IPS-18c (cell line): ENCODE data around the gene BTRC.

ENCODE experiments used
- H3K4me3 ChIP-seq: 2 replicates; pipeline ENCODE4 v1.7.0; 2013; ENCODE audit warnings: low read depth, mild to moderate bottlenecking, low read length, moderate library complexity; ENCODE audit not compliant: insufficient read depth
- H3K9me3 ChIP-seq: one replicate; pipeline ENCODE4 v1.6.1; 2013; ENCODE audit warnings: mild to moderate bottlenecking, low read length, moderate library complexity; ENCODE audit not compliant: control insufficient read depth, insufficient read depth

Gene BTRC

DNA sequence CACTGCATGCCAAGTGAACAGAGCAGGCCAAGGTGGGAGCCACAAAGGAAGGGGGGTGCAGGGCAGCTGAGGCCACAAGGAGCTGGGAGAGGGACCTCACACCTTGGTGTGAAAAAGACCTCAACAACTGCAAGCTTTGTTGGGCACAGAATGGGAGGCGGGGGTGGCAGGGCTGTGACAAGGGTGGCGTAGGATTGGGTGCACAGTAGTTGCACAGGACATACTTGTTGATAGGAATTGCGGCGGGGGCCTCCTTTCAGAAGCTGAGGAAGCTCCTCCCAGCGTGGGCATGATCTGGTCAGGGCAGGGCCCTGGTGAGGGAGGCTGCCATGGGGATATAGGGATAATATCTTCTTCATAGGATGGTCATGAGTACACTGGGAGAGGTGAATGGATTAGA lies 208.3 kb downstream of the BTRC start:
- H3K4me3 ChIP-seq, result no peak overlapping the region
- H3K9me3 ChIP-seq, result no peaks in the 10 kb centered on the region

DNA sequence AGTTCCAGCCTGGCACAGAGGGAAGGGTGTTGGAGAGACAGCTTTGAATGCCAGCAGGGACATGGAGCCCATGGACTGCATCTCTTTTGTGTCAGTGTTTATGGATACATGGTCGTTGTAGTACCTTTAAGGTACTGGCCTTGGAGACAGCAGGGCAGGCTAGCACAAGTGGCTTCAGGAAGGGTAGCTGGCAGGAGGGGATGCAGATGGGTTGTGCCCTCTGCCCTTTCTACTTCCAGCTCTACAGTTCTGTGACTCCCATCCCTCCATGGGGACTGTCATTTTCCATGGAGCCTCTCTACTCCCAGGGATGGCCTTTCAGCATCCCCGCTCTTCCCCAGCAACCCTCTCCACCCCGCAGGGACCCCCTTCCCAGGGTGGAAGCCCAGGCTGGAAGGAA lies 209.0 kb downstream of the BTRC start:
- Histone ChIP-seq H3K4me3 (no peak overlapping the region), H3K9me3 (no peaks in the 10 kb centered on the region)

DNA sequence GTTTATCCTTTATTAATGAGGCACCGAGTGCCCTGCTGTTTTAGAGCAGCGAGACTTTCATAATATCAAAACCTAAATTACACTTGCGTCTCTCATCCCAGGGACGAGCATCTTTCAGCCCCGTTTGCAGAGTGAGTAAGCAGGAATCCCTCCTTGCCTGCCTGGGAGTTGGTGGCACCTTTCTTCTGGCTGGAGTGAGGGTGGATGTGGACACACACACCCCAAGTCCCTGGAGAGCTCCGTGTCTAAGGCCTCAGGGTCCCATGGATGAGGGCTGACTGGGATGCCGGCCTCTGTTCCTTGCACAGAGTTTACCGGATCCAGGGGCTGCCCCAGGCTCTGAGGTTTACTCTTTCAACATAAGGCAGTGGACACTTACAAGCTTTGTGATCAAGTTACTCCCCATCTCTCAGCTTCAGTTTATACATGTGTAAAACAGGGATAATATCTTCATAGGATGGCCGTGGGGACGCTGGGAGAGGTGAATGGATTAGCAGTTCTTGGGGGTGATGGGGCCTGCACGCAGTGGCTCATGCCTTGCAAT lies 209.6 kb downstream of the BTRC start:
- H3K9me3 ChIP-seq, result no peaks in the 10 kb centered on the region
- H3K4me3 ChIP-seq, result no peak overlapping the region

DNA sequence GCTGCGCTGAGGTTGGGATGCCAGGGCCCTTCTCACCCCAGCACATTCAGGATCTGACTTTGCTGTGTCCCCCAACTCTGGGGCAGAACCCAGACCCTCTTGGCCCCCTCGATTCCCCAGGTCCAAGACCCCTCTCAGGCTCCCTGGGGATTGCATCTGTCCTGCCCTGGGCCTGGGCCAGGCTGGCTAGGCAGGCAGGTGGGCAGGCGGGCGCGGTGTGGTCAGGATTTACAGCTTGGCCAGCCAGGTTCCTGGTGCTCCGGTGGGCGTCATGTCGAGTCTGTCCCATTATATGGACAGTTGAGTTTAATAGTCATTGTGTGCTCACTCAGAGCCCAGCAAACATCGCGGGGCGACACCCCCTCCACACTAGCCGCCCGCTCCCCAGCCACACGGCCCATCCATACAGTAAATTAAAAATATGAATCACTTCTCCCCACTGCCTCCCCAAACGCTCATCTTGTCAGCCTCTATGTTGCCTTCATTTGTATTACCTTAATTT lies 210.6 kb downstream of the BTRC start:
- Histone ChIP-seq H3K4me3 (no peak overlapping the region), H3K9me3 (no peaks in the 10 kb centered on the region)

DNA sequence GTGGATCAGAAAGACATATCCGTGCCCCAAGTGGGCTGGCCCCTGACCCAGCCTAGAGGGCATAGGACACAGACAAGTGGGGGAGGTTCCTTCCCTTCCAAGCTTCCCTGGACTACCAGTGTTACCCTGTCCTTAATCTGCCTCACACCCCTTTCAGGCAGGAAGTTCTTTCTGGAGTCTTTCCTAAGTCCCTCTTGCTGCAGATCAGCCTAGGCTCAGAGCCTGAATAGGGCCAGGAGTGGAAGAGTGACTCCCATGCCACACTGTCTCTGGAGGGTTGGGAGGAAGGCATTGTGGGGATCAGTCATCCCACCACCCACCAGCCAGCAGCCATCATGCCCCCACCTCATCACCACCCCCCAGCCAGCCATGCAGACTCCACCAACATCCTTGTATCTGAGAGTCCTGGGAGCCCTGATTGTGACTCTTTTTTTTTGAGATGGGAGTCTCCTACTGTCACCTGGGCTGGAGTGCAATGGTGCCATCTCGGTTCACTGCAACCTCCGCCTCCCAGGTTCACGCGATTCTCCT lies 211.5 kb downstream of the BTRC start:
- H3K9me3 ChIP-seq, result no peaks in the 10 kb centered on the region
- no peak overlapping the region for H3K4me3 ChIP-seq

DNA sequence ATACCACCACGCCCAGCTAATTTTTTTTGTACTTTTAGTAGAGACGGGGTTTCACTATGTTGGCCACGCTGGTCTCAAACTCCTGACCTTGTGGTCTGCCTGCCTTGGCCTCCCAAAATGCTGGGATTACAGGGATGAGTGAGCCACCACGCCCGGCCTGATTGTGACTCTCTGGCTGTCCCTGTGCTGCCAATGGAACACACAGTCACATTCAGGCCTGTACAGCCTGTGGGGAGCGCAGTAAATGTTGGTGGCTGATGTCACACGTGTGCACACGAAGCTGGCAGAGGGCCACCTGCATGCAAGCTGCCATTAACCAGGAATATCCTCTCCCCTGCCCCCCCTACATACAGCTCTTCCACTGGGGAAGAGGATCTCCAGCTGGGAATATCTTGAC lies 212.0 kb downstream of the BTRC start:
- Histone ChIP-seq H3K4me3 (no peak overlapping the region), H3K9me3 (no peaks in the 10 kb centered on the region)

DNA sequence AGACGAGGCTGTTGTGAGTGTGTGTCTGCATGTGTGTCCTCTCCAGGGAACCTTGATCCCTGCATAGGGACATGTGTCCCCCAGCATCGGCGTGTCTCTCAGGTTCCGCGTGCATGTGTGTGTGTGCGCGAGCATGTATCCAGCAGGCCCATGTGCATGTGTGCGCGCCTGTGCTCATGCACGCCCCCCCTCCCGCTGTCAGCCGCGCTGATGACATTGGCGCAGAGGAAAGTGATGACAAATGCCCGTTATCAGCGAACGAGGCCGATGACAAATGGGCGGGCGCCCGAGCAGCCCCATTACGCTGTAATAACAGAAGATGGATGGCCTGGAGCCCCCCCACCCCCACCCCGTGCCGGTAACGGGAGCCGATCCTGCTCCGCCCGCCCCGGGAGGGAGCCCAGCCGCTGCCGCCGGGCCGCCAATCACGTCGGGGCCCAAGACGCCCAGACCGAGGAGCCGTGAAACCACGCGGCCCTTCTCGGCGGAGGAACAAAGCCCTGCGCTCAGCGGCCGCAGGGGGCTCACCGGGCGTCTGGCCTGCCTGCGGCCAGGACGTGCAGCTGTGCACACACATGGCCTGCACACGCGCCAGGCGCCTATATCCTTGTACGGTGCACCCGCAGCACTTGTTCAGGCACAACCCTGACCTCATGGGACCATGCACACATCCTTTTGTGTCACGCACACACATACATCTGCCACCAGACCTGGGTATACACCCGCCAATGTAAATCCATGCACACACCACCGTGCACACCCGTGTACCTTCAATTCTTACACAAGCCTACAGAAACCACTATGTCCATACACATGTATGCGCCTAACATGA lies 212.6 kb downstream of the BTRC start:
- H3K4me3 ChIP-seq, result no peak overlapping the region
- H3K9me3 ChIP-seq, result no peaks in the 10 kb centered on the region

DNA sequence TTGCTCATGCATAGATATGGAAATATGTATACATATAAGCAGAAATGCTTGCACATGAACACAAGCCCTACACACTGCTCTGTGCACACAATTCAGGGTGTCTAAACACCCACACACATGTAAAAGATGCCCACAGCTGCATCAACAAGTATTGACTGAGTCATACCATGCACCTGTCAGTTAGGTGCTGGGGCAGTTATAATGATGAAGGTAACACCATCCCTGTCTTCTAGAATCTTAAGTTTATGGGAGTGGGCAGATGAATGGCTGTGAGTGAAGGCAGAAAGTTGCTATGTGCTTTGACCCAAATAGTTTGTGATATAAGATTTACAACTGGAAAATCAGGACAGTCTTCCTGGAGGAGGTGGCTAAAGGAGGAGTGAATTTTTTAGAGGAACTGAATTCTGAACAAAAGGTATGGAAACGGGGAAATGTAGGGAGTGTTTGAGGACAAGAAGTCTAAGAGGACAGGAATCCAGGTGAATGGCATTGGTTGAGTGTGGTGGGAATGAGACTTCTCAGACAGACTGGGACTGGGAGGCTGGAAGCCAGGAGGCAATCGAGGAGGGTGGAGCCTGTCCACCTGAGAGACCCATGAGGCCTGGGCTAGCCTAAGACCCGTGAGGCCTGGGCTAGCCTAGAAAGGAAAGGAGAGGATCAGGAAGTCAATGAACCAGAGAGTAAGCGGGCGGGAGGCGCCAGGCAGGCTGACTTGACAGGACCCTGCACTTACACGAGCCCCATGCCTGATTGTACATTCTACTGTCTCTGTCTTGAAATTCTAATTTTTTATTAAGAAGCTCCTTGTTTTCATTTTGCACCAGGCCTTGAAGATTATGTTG lies 213.4 kb downstream of the BTRC start:
- no peaks in the 10 kb centered on the region for H3K9me3 ChIP-seq
- H3K4me3 ChIP-seq, result no peak overlapping the region

DNA sequence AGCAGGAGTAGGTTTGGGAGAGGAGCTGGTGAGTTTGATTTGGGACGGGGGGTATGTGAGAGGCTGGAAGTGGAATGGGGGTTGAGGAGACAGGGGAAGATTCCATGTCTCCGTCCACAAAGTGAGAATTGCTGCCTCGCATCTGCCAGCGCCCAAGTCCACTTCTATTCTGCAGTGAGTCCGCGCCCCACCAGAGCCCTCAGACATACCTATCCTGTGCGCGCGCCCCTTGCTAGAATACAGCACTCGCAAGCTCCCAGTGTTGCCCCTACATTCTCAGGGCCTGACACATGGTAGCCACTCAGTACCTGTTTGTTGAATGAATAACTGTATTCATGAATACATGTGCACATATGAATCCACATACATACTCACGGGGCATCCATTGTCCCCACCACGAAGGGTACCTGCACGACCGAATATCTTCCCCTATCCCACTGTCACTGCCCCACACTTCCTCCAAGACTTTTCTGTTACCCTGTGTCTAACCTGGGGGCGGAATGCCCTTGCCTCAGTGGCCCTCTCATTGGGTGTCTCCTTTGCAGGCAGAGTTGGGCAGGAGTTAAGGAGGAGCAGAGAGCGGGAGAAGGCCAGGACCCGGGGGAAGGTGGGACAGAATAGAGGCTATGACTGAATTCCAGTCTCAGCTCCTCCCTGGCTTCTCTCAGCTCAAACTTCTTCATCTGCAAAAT lies 214.2 kb downstream of the BTRC start:
- no peaks in the 10 kb centered on the region for H3K9me3 ChIP-seq
- no peak overlapping the region for H3K4me3 ChIP-seq

DNA sequence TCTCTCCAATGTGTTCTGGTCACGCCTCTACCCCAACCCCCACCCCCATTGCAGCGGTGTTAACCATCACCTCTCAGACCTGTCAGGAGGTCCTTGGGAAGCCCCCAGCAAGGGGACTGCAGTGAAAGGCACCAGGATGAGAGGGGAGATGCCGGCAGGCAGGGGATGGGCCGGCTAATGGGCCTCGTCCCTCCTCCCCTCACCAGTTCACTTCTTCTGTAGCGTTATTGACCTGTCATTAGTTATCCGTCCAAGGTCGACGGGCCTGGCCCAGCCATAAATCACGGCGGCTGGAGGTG lies 215.3 kb downstream of the BTRC start:
- Histone ChIP-seq H3K9me3 (no peaks in the 10 kb centered on the region), H3K4me3 (peak overlapping the region; percentile 58; the same call in 1 of the 2 replicates)

DNA sequence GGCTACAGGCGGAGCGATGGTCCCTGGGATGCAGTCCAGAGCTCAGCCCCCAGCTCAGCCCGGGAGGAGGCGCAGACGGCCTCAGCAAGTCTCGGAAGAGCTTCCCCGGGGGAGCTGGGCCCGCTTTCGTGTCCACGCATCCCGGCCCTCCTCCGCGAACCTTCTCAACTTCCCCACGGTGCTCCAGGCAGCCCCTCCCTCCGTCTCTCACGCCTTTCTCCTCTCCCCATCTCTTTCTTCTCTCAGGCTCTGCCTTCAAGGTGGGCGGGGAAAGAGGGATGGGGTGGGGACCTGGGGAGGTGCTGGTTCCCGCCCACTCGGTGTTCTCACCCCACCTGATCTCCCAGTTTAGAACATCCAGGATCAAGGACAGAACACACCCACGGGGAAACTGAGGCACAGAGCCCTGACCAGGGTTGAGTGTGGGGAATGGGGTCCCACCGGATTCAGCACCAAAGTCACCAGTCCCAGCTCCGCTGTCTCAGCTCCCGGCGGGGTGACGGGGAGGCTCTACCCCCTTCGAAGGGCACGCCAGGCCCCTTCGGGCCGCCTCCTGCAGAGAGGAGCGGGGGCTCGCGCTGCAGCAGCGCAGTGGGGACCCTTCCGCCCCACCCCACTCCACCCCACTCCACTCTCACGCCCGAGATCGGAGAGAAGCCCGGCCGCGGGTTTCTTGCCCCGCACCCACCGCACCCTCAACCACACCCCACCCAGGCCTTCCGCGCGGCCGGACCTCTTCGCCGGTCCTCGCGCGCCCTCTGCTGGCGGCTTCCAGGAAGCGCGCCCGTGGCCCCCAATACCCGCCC lies 215.9 kb downstream of the BTRC start:
- no peaks in the 10 kb centered on the region for H3K9me3 ChIP-seq
- peak overlapping the region; percentile 58 for H3K4me3 ChIP-seq

DNA sequence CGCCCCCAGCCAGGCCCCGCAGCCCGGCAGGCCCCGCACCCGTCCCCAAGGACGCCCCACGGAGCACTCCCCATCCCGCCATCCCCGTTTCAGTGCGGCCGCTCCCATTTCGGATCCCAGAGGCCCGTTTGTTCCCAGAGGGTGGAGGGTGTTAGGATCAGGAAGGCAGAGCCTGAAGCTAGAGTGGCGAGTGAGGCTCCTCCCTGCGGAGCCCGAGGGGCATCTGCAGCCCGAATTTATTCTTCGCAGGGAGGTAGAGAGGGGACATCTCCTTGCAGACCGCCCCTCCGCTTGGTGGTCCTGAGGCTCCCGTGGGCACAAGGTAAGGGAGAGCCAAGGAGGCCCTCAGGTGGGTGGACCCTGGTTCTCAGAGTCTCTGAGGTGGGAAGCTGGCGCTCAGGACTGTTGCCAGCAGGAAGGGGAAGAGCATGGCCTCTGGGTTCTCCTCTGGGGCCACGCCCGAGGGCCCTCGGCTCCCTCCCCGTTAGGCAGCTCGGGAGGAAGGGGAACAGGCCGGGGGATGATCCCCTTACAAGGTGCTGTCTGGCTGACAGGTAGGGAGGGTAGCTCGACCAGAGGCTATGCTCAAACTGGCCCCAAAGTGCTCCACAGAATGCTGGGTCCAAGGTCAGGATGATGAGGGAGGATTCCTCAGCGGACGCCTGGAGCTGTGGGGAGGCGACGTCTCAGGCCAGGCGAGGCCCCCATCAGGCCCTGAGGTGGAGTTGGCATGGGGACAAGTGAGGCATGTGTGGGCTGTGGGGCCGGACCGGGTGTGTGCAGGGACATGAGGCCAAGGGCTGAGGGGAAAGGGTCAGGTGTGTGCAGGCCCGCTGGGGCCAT lies 216.7 kb downstream of the BTRC start:
- H3K9me3 ChIP-seq, result no peaks in the 10 kb centered on the region
- H3K4me3 ChIP-seq, result peak overlapping the region; percentile 58

DNA sequence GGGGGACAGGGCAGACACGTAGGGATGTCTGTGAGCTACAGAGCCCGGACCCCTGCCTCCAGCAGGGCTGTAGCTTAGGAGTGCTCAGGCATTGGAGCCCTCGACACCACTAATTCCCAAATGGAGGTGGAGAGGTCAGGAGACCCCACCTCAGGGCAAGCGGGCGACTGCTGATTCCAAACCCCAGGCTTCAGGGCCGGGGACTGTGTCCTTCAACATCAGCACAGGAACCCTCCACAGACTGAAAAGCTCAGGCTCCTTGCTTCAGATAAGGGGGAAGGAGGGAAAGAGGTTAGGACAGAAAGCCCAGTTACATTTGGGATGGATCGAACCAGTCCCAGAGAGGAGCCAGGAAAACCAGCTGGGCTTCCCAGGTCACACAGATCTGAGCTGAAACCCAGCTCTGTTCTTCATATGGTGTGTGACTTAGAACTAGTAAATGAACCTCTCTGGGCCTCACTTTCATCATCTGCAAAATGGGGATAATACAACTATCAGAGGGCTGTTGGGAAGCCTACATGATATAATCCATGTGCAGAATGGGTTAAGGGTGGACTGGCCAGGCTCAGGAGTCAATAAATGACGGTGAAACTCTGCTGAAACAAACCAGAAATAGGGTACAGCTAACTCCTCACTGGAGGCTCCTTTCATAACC lies 217.4 kb downstream of the BTRC start:
- Histone ChIP-seq H3K4me3 (no peak overlapping the region), H3K9me3 (no peaks in the 10 kb centered on the region)

DNA sequence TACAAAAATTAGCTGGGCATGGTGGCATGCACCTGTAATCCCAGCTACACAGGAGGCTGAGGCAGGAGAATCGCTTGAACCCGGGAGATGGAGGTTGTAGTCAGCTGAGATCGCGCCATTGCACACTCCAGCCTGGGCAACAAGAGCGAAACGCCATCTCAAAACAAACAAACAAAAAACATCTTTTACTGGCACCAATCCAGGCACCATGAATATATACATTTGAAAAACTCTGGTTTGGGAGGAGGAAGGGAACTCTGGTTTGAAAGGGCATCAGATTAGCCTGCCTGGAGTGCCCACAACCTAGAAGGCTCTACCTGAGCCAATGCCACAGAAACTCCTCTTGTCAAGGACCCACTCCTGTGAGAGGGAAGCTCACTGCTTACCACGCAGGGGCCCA lies 218.2 kb downstream of the BTRC start:
- no peak overlapping the region for H3K4me3 ChIP-seq
- H3K9me3 ChIP-seq, result peaks cover under 1% of the 10 kb centered on the region

DNA sequence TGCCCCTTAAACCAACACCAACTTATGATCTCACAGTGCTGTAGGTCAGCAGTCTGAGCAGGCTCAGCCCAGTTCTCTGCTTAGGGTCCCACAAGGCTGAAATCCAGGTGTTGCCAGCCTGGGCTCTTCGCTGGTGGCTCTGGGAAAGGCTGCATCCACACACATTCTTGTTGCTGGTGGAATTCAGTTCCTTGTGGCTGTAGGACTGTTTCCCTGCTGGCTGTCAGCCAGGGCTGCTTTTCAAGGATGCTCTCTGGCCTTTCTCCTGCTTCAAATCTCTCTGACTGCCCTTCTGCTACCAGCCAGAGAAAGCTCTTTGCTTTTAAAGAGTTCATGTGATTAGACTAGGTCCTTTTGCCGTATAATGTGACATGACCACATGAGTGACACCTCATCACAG lies 218.8 kb downstream of the BTRC start:
- Histone ChIP-seq H3K9me3 (peaks cover 3% of the 10 kb centered on the region), H3K4me3 (no peak overlapping the region)
